ENCODE data around the gene BBS12. TPM values are rescaled to one million over a fixed set of nuclear protein-coding genes. Genes with fewer than 3 reads are reported as not detected.

BBS12 gene
- total and polyA plus RNA-seq, 2 experiments from 2014 or later = 3.0 to 4.7 TPM

GRCh38 chr4:122788935-122789334 lies 56.4 kb downstream of the BBS12 start:
- no peaks in the 10 kb centered on the region for H3K27me3 ChIP-seq

GRCh38 chr4:122793811-122794210 lies 61.3 kb downstream of the BBS12 start:
- Histone ChIP-seq H3K36me3 (replicated peaks; ENCODE audit: insufficient read depth, low read depth) (no peaks in the 10 kb centered on the region), H3K27ac (no peak overlapping the region)

More at GRCh38 chr4:122788935-122789334, 56.4 kb downstream of the BBS12 start:
- Histone ChIP-seq H3K4me1 (ENCODE audit: insufficient read depth) (no peaks in the 10 kb centered on the region), H2AFZ (no peak overlapping the region), H3K4me2 (no peak overlapping the region), H3K27ac (no peak overlapping the region), H3K36me3 (replicated peaks; ENCODE audit: insufficient read depth, low read depth) (no peaks in the 10 kb centered on the region), H3K4me3 (no peak overlapping the region), H3K79me2 (no peaks in the 10 kb centered on the region), H3K9me2 (replicated peaks; ENCODE audit: insufficient read depth) (no peaks in the 10 kb centered on the region), H4K20me1 (ENCODE audit: insufficient read depth, poor library complexity, severe bottlenecking) (no peaks in the 10 kb centered on the region), H3K9me3 (ENCODE audit: low read depth) (no peaks in the 10 kb centered on the region)
- TF ChIP-seq EZH2 (IDR thresholded peaks at IDR 0.05; ENCODE audit: borderline replicate concordance) (no peak), CTCF (IDR thresholded peaks at IDR 0.05; ENCODE audit: poor library complexity) (no peak), EZH2phosphoT487 (IDR thresholded peaks at IDR 0.05; ENCODE audit: low read depth, severe bottlenecking, unreplicated experiment) (no peak)
- DNase-seq (ENCODE audit: low spot score) = no peak
- WGBS (ENCODE audit: low lambda C conversion rate, missing lambda C conversion rate) = 88% methylated on average over 4 of the region's 4 CpGs

More at GRCh38 chr4:122793811-122794210, 61.3 kb downstream of the BBS12 start:
- no peaks in the 10 kb centered on the region for H4K20me1 ChIP-seq (ENCODE audit: insufficient read depth, poor library complexity, severe bottlenecking)
- TF ChIP-seq EZH2phosphoT487 (IDR thresholded peaks at IDR 0.05; ENCODE audit: low read depth, severe bottlenecking, unreplicated experiment) (no peak), EZH2 (IDR thresholded peaks at IDR 0.05; ENCODE audit: borderline replicate concordance) (no peak)
- H3K9me2 ChIP-seq (replicated peaks; ENCODE audit: insufficient read depth) = no peaks in the 10 kb centered on the region
- H3K4me3 ChIP-seq = no peak overlapping the region
- H3K27me3 ChIP-seq = no peaks in the 10 kb centered on the region
- no peak overlapping the region for H2AFZ ChIP-seq
- H3K4me1 ChIP-seq (ENCODE audit: insufficient read depth) = peaks cover 3% of the 10 kb centered on the region
- no peak for DNase-seq (ENCODE audit: low spot score)
- no peak overlapping the region for H3K4me2 ChIP-seq
- no peaks in the 10 kb centered on the region for H3K79me2 ChIP-seq
- no peaks in the 10 kb centered on the region for H3K9me3 ChIP-seq (ENCODE audit: low read depth)

Other genes starting within 250 kb of the BBS12 start
- gene IL21, start 111.6 kb upstream of the BBS12 start, total RNA-seq = not detected in 2 replicates
- gene IL21, start 111.6 kb upstream of the BBS12 start, polyA plus RNA-seq = not detected in 2 replicates
- gene FGF2, start 94.1 kb downstream of the BBS12 start, total RNA-seq = 9.7 and 11.3 TPM in 2 replicates
- gene FGF2, start 94.1 kb downstream of the BBS12 start, polyA plus RNA-seq = 3.9 and 4.5 TPM in 2 replicates
- 5.3 and 11.0 TPM in 2 replicates for gene NUDT6, start 189.9 kb downstream of the BBS12 start, total RNA-seq
- gene NUDT6, start 189.9 kb downstream of the BBS12 start, polyA plus RNA-seq = 4.4 and 5.6 TPM in 2 replicates